ENCODE measurements around the gene ASAP2.
A peak's percentile ranks its signal among the peaks of the same experiment; 100 is the strongest.

The ASAP2 gene

GRCh38 chr2:9403924-9404323, 197.3 kb downstream of the ASAP2 start:
- peak; percentile 39 for DNase-seq (ENCODE audit: low read depth)

GRCh38 chr2:9404451-9404850, 197.8 kb downstream of the ASAP2 start:
- DNase-seq (ENCODE audit: low read depth): no peak

- DNase-seq (ENCODE audit: low read depth): no peak
Observed at GRCh38 chr2:9405636-9406035, 199.0 kb downstream of the ASAP2 start.

DNA sequence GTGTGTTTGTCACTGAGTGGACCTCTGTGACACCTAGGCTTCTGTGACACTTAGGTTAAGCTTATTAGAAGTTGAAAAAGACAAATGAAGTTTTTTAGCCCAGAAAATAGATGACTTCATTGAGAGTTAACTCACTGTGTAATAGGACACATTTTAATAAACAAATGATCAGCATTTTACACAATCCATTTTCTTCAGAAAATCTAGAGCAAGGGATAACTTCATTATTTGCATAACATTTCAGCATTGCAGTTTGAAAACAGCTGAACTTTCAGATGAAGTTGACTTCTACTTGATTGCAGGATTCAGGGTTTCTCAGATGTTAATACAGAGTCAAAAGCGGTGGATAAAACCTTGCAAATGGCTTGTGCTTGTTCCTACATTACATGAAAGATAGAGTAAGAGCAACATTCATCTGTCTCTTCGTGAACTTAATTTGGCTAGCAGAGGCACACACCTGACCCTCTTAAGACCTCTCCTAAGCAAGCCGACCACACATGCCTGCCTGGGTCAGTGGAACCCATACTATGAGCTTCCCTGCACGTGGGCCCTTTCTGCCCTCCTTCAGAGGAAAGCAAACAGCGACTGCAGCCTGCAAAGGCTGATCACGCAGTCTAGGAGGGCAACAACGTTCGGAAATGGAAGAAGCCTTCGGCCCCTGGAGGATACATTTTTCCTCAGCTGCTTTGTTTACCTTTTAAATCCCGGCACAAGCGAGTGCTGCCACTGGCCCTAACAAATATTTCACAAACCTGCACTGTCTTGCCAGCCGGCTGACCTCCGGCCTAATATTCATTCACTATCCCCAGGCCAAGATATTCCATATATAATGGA, 200.1 kb downstream of the ASAP2 start:
- peak; percentile 53 for DNase-seq (ENCODE audit: low read depth)

DNA sequence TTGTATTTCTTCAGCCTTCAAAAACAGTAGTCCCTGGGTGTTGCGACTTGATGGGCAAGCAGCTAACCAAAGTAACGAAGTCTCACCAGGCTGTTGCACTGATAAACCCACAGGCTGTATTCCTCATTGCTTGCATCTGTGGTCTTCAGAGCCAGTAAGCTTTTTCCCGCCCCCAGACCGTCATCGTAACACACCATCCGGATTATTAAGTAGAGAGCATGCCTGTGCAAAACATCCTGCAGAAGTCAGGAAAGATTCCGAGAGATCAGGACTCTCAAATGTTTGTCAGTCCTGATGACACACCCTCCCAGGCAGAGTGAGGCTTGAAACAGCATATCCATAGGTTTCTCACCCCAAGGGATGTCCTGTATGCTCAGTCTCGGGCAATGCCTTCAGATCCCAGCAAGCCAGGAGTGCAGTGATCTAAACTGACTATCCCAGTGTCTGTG, 200.8 kb downstream of the ASAP2 start:
- DNase-seq (ENCODE audit: low read depth): no peak

DNA sequence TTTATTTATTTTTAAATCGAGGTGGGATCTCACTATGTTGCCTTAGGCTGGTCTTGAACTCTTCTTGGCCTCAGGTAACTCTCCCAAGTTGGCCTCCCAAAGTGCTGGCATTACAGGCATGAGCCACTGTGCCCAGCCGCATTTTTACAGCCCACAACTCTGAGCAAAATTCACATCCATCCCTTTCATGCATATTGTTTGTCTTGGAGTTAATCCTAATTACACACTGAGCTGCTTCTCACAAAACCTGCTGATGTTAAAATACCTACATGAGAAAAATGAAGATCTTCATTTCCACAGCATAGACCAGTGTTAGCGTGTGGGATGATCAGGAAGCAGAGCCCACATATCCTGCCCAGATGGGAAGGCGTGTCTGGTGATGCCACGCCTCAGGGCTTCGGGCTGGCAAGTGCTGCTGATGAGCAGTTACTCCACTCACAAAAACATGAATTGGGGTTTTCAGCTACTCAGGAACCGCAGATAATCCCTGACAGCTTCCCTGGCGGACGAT, 202.1 kb downstream of the ASAP2 start:
- DNase-seq (ENCODE audit: low read depth): peak; percentile 42

DNA sequence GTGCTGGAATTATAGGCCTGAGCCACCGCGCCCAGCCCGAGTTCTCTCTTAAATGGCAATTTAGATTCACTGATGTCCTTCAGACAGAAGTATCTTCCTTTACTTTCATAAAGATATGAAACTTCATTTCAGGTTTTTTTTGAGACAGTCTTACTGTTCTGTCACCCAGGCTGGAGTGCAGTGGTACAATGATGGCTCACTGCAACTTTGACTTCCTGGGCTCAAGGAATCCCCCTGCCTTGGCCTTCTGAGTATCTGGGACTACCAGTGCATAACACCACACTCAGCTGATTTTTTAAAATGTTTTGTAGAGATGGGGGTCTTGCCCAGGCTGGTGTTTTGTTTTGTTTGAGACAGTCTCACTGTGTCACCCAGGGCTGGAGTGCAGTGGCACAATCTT, 203.5 kb downstream of the ASAP2 start:
- no peak for DNase-seq (ENCODE audit: low read depth)

DNA sequence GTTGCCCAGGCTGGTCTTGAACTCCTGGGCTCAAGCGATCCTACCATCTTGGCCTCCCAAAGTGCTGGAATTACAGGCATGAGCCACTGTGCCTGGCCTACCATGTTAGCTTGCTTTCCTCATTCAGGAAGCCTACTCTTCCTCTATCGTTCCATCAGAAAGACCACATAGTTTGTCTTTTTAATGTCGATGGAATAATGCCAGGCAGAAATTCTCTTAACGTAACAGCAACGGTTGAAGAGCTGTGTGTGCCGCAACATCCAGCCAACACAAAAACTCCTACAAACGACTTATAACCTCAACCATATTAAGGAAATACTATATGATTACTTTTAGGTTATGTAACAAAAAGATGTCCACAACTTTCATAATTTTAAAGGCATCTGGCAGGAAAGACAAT, 206.2 kb downstream of the ASAP2 start:
- DNase-seq (ENCODE audit: low read depth): no peak

DNA sequence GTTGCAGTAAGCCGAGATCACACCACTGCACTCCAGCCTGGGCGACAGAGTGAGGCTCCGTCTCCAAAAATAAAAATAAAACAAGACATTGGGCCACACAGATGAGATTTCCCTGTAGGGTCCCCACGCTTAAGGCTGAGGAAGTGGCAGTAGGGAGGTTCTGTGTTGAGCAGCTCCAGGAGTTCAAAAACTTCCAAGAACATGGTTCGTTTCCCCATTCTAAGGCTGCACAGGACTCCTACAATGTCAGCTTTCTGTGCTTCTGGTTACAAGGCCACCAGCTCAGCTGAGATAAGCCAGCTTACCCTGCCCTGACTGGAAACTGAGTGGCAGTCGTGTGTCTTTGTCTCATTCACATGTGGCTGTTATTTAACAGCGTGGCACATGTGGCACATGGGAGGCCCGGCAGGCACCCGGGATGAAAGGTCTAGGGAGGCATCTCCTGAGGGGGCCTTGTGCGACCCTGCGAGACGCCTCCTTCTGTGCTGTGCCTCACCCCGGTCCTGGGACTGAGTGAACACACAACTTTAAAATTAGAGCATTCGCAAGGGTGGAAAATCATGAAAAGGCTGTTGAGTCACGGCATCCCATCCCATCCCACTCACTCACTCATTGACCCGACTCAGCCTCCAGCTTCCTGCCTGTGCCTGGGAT, 209.0 kb downstream of the ASAP2 start:
- DNase-seq (ENCODE audit: low read depth): no peak

DNA sequence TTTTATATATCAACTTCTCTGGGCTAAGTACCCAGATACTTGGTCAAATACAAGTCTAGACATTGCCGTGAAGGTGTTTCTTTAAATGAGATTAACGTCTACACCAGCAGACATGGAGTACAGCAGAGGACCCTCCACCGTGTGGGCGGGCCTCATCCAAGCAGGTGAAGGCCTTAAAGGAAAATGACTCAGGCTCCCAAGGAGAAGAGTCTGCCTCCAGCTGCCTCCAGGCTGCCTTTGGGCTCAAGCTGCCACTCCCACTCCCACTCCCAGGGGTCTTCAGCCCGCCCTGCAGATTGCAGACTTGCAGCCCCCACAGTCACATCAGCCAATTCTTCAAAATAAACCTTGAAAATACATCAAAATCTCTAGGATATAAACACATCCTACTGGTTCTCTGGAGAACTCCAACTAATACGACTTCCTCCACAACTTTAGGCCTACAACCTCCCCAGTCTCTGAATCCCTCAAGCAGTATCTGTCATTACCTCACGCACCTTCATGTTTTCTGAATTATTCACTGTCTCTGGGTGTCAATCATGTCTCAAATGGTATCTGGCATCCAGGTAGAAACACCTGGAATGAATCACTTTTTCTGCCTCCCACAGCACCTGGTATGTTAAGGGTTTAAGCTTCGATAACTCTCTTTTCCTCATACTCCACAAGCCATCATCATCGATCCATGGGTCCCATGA, 209.8 kb downstream of the ASAP2 start:
- no peak for DNase-seq (ENCODE audit: low read depth)

DNA sequence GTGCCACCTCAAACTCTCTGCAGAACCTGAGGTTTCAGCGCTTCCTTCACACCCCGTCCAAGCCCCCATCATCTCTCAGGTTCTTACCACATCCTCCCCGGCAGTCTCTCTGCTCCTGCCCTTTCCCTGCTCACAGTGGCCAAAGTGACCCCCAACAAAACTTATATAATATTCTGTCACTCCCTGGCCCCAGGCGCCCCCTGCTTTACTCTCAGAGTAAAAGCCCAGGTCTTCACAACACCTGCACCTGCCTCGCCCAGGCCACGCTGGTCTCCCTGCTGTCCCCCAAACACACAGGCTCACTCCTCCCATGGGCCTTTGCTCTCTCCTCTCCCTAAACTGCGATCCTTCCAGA, 210.3 kb downstream of the ASAP2 start:
- DNase-seq (ENCODE audit: low read depth): no peak

- DNase-seq (ENCODE audit: low read depth): no peak
Observed at GRCh38 chr2:9417725-9418124, 211.1 kb downstream of the ASAP2 start.

DNA sequence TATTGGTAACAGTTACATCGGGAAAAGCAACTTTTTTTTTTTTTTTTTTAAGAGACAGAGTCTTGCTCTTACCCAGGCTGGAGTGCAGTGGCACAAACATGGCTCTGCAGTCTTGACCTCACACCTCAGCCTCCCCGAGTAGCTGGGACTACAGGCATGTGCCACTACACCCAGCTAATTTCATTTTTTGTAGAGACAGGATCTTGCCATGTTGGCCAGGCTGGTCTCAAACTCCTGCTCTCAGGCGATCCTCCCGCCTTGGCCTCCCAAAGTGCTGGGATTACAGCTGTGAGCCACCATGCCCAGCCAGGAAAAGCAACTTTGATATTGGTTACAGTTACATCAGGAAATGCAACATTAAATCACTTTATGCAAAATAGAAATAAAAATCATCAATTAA, 212.1 kb downstream of the ASAP2 start:
- DNase-seq (ENCODE audit: low read depth): no peak

DNA sequence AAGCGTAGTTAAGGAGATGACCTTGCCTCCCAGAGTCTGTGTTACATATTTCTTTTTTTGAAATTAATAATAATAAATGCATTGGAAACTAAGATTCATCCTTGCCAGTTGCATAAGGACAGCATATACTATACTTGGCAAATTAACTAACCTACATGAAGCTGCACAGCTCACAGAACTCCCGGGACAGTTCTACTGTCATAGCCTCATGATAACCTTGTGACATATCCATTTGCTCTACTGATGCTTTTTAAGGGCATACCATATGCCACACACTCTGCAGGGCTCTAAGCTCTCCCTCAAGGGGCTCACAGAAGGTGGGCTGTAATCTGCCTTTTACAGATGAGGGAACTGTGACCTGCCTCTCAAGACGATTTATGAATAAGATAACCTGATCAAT, 212.9 kb downstream of the ASAP2 start:
- DNase-seq (ENCODE audit: low read depth): no peak

- DNase-seq (ENCODE audit: low read depth): no peak
Observed at GRCh38 chr2:9420495-9420894, 213.9 kb downstream of the ASAP2 start.

DNA sequence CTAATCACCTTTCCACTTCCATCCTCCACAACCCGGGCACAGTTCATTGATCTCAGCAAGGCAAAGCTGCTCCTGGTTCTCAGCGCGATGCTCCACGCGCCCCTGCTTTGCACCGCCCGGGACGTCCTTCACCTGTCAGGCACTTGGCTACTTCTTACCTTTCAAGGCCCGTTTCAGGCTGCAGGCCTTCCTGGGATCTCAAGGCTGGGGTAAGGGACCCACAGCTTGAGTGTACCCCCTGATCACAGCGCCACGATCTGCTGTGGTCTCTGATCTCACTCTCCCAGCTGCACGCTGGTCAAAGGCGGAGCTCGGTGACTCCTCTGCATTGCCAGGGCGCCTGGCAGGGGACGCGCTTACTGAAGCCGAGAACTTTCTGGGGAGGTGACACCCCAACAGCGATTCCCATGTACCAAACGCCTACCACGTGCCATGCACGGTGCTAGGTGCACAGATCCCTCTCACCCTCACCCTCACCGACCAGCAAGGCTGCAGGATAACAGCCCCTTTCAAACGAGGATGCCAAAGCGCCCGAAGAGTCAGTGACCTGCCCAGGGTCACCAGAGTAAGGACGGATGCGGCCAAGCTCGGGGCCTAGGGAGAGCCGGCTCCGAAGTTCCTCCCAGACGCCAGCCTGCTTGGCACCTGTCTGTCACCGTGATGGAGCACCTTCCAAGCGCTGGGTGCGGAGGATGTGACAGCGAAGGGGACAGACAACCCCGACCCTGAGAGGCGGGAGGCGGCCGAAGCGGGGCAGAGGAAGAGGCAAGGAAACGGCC, 215.9 kb downstream of the ASAP2 start:
- DNase-seq (ENCODE audit: low read depth): peak; percentile 17

DNA sequence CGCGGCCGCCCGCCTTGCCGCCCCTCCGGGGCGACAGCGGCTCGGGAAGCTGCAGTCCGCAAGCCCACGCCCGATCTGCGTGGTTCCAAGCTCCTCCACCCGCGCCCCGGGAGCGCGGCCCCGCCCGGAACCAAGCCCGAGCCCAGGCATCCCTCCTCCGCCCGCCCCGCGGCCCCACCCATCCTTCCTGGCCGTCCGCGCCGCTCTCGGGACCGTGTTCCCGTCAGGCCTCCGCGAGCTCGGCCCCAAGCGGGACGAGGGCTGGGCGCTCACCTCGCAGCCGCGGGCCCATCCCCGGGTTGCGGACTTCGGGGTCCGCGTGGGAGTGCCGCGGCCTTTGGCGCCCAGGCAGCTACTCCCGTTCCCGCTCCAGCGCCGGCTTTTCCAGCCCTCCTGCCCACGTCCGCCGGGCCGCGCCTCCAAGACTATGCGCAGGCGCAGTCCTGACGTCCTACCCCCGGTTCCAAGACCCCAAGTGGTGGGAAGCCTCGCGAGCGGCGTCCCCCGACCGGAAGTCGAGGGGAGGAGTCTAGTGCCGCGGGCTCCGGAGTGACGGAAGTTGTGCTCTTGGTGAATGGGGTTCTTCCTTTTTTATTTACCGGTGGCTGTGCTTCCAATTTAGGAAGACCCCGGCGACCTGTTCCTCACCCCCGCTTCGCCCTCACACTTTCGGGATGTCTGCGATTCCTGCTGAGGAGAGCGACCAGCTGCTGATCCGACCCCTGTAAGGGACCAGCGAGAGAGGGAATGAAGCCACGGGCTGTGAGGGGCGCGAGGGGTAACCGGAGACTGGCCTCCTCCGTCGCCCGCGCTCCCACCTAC, 216.7 kb downstream of the ASAP2 start, which contains the start of the genes CPSF3 and ITGB1BP1:
CPSF3 (plus strand) TSS at position 555 of the 822 bp plus-strand sequence; CDS start at position 675, 120 bp downstream.
ITGB1BP1 (minus strand) TSS at position 429 of the 822 bp plus-strand sequence. CDS start 4,831 bp downstream, outside the sequence.
- DNase-seq (ENCODE audit: low read depth): peak; percentile 96

DNA sequence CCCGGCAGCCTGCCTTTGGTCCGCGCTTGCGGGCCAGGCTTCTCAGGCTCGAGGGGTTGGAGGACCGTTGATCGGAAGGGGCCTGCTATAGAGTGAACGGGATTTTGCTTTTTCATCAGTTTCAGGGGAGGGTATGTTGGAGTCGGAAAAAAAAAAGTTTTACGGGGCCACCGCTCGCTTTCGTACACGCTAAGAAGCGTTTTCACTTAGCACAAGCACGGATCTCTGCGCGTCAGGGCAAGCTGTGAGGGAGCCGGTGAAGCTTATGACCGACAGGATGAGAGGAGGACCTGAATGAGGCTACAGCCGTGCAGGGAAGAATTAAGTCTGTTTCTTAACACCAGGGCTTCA, 217.3 kb downstream of the ASAP2 start:
- DNase-seq (ENCODE audit: low read depth): peak; percentile 15

GRCh38 chr2:9424447-9425164, 218.0 kb downstream of the ASAP2 start:
- no peak for DNase-seq (ENCODE audit: low read depth)

DNA sequence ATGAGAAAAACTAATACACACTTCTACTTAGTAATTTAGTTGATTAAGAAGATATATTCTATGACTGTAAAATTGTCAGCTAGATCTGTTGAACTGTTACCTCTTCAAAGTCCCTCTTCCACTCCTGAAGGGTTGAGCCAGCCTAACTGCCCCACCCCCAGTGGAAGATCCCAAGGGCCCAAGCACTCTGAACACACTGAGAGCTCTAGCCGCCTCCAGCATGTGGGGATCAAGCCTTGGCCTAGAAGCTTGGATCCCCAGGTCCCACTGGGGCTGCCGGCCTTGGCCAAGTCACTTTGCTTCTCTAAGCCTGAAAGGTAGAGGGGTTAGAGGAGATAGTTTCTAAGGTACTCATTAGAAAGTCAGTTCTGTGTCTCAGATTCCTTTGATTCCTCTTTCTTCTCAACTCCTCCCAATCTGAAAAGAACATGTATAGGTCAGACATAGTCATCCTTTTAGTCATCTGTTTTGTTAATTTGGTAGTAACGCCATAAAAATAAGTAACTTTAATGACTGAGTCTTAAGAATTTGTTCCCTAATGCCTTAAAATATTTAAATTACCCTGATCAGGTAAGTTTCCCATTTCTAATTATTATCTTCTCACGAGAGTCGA, 222.5 kb downstream of the ASAP2 start:
- DNase-seq (ENCODE audit: low read depth): no peak
